Trophoblast cell (in vitro differentiated cells and primary cell): Measurements from ENCODE around the gene SENP5.
"Not testable (repeated sequence)": the region's sequence is repeated elsewhere in the genome, so short reads cannot be mapped to it uniquely, and the experiment has no call there.

ENCODE experiments used
- DNase-seq, 2 donors: peaks; one replicate each; pipeline ENCODE4 v3.0.0-alpha.2; 2016
- H2AFZ ChIP-seq: 2 replicates; pipeline ENCODE4 v1.6.1; 2013; ENCODE audit warnings: low read length, moderate library complexity, mild to moderate bottlenecking; ENCODE audit not compliant: insufficient read depth, poor library complexity
- H2AK5ac ChIP-seq: 2 replicates; pipeline ENCODE4 v1.6.1; 2013; ENCODE audit warnings: mild to moderate bottlenecking, low read length
- H2BK120ac ChIP-seq: 2 replicates; pipeline ENCODE4 v1.6.1; 2013; ENCODE audit warnings: low read length, mild to moderate bottlenecking, moderate library complexity; ENCODE audit not compliant: insufficient read depth, poor library complexity
- H2BK12ac ChIP-seq: 2 replicates; pipeline ENCODE4 v1.6.1; 2013; ENCODE audit warnings: mild to moderate bottlenecking, low read length, moderate library complexity
- H2BK5ac ChIP-seq: 2 replicates; pipeline ENCODE4 v1.6.1; 2013; ENCODE audit warnings: low read length, low read depth, moderate library complexity, mild to moderate bottlenecking; ENCODE audit not compliant: poor library complexity
- H3K14ac ChIP-seq: 2 replicates; pipeline ENCODE4 v1.6.1; 2013; ENCODE audit warnings: mild to moderate bottlenecking, low read length
- H3K18ac ChIP-seq: 2 replicates; pipeline ENCODE4 v1.6.1; 2013; ENCODE audit warnings: mild to moderate bottlenecking, low read length
- H3K23ac ChIP-seq: 2 replicates; pipeline ENCODE4 v1.6.1; 2013; ENCODE audit warnings: low read length
- H3K27ac ChIP-seq: 2 replicates; pipeline ENCODE4 v1.5.1; 2013; ENCODE audit warnings: low read depth, mild to moderate bottlenecking, inconsistent platforms, low read length, moderate library complexity
- H3K27me3 ChIP-seq: 2 replicates; pipeline ENCODE4 v1.6.1; 2013; ENCODE audit warnings: inconsistent platforms, mild to moderate bottlenecking, low read length, moderate library complexity; ENCODE audit not compliant: insufficient read depth
- H3K36me3 ChIP-seq, 2 experiments: 1 replicate in 1 of 2; 2 replicates in 1 of 2; pipeline ENCODE4 v1.6.1; 2013; ENCODE audit warnings: low read length in 2 of 2, mild to moderate bottlenecking in 2 of 2, moderate library complexity in 1 of 2; ENCODE audit not compliant: insufficient read depth in 2 of 2, control insufficient read depth in 1 of 2
- H3K4ac ChIP-seq: 2 replicates; pipeline ENCODE4 v1.6.1; 2013; ENCODE audit warnings: low read depth, mild to moderate bottlenecking, low read length, moderate library complexity
- H3K4me1 ChIP-seq, 2 experiments: 1 replicate in 1 of 2; 2 replicates in 1 of 2; pipeline ENCODE4 v1.6.1; 2013; ENCODE audit warnings: low read length in 2 of 2, mild to moderate bottlenecking in 2 of 2, moderate library complexity in 1 of 2; ENCODE audit not compliant: insufficient read depth in 2 of 2, control insufficient read depth in 1 of 2
- H3K4me2 ChIP-seq: 2 replicates; pipeline ENCODE4 v1.6.1; 2013; ENCODE audit warnings: inconsistent platforms, mild to moderate bottlenecking, low read length, moderate library complexity
- H3K4me3 ChIP-seq: 2 replicates; pipeline ENCODE4 v1.5.1; 2013; ENCODE audit warnings: mild to moderate bottlenecking, low read depth, low read length, inconsistent platforms
- H3K79me1 ChIP-seq: one replicate; pipeline ENCODE4 v1.6.1; 2013; ENCODE audit warnings: low read length
- H3K79me2 ChIP-seq: 2 replicates; pipeline ENCODE4 v1.6.1; 2013; ENCODE audit warnings: low read length, mild to moderate bottlenecking; ENCODE audit not compliant: control insufficient read depth, insufficient read depth, poor library complexity
- H3K9ac ChIP-seq: 2 replicates; pipeline ENCODE4 v1.6.1; 2013; ENCODE audit warnings: mild to moderate bottlenecking, low read length
- H3K9me3 ChIP-seq: 2 replicates; pipeline ENCODE4 v1.6.1; 2013; ENCODE audit warnings: low read depth, mild to moderate bottlenecking, control low read depth, inconsistent platforms, low read length; ENCODE audit not compliant: insufficient read depth
- H4K12ac ChIP-seq: 2 replicates; pipeline ENCODE4 v1.6.1; 2013; ENCODE audit warnings: low read depth, mild to moderate bottlenecking, low read length, moderate library complexity
- H4K8ac ChIP-seq: 2 replicates; pipeline ENCODE4 v1.6.1; 2013; ENCODE audit warnings: low read depth, mild to moderate bottlenecking, low read length, moderate library complexity
- H4K91ac ChIP-seq: one replicate; pipeline ENCODE4 v1.6.1; 2013; ENCODE audit warnings: low read depth, mild to moderate bottlenecking, low read length, moderate library complexity
- WGBS: extraction: QIAGEN DNeasy Blood & Tissue Kit; methylation state at CpG from one replicate; pipeline ENCODE4 v1.1.7; 2013; ENCODE audit warnings: missing lambda C conversion rate; ENCODE audit not compliant: insufficient read length, insufficient coverage; ENCODE audit errors: extremely low coverage; 5-methylcytosine and 5-hydroxymethylcytosine counted together

SENP5 gene

GRCh38 chr3:196942226-196942914 is 74.7 kb downstream of the SENP5 start, which contains the start of gene NCBP2:
TSS of gene NCBP2 (minus strand) at chr3:196942528. CDS start at chr3:196942503, 25 bp downstream.
- H3K79me2 ChIP-seq: peaks cover 16% of the 10 kb centered on the region
- WGBS: no CpG with 5 or more reads among the region's 77 CpGs
- H3K18ac ChIP-seq: peak within 1 kb of the TSS; percentile 81
- peaks cover 6 to 11% of the 10 kb centered on the region in 2 experiments for H3K4me1 ChIP-seq
- H2AFZ ChIP-seq: peak within 1 kb of the TSS; percentile 91
- peak within 1 kb of the TSS; percentile 86 for H4K12ac ChIP-seq
- H3K14ac ChIP-seq: peak within 1 kb of the TSS; percentile 87
- peak within 1 kb of the TSS; percentile 94 for H4K8ac ChIP-seq
- peak within 1 kb of the TSS; percentile 39 for H2AK5ac ChIP-seq
- peak; percentile 99 to 100 for DNase-seq
- peak within 1 kb of the TSS; percentile 65 for H2BK5ac ChIP-seq
- peak within 1 kb of the TSS; percentile 99 for H3K4me3 ChIP-seq
- no peak within 1 kb of the TSS for H2BK12ac ChIP-seq
- peak within 1 kb of the TSS; percentile 92 for H3K4me2 ChIP-seq
- peak within 1 kb of the TSS; percentile 93 for H3K9ac ChIP-seq
- no peaks in the 10 kb centered on the region for H3K27me3 ChIP-seq
- peak within 1 kb of the TSS; percentile 88 for H3K27ac ChIP-seq
- peak within 1 kb of the TSS; percentile 69 for H2BK120ac ChIP-seq
- H3K4ac ChIP-seq: peak within 1 kb of the TSS; percentile 90
- peaks cover 10% of the 10 kb centered on the region for H3K79me1 ChIP-seq
- peaks cover 6 to 13% of the 10 kb centered on the region in 2 experiments for H3K36me3 ChIP-seq
- peaks cover under 1% of the 10 kb centered on the region for H3K9me3 ChIP-seq
- peak within 1 kb of the TSS; percentile 92 for H4K91ac ChIP-seq
- H3K23ac ChIP-seq: no peak within 1 kb of the TSS

- Histone ChIP-seq H3K18ac (peak overlapping the region; percentile 81), H3K23ac (no peak overlapping the region), H2AFZ (peak overlapping the region; percentile 91), H4K8ac (peak overlapping the region; percentile 94), H3K14ac (peak overlapping the region; percentile 87), H2BK12ac (no peak overlapping the region), H3K4me2 (peak overlapping the region; percentile 92), H3K4ac (peak overlapping the region; percentile 90), H3K4me3 (peak overlapping the region; percentile 99), H3K79me1 (peaks cover 10% of the 10 kb centered on the region), H4K12ac (peak overlapping the region; percentile 86), H3K9me3 (no peaks in the 10 kb centered on the region), H3K27me3 (no peaks in the 10 kb centered on the region), H2BK120ac (no peak overlapping the region), H3K4me1 (peaks cover 6 to 11% of the 10 kb centered on the region in 2 experiments), H2BK5ac (peak overlapping the region; percentile 10), H3K9ac (peak overlapping the region; percentile 92), H3K27ac (peak overlapping the region; percentile 12), H3K79me2 (peaks cover 16% of the 10 kb centered on the region), H3K36me3 (peaks cover 5 to 8% of the 10 kb centered on the region in 2 experiments), H2AK5ac (peak overlapping the region; percentile 39), H4K91ac (peak overlapping the region; percentile 67)
- DNase-seq: no peak
- no CpG with 5 or more reads among the region's 25 CpGs for WGBS
These were observed 75.2 kb downstream of the SENP5 start for GRCh38 chr3:196942915-196943277.

DNA sequence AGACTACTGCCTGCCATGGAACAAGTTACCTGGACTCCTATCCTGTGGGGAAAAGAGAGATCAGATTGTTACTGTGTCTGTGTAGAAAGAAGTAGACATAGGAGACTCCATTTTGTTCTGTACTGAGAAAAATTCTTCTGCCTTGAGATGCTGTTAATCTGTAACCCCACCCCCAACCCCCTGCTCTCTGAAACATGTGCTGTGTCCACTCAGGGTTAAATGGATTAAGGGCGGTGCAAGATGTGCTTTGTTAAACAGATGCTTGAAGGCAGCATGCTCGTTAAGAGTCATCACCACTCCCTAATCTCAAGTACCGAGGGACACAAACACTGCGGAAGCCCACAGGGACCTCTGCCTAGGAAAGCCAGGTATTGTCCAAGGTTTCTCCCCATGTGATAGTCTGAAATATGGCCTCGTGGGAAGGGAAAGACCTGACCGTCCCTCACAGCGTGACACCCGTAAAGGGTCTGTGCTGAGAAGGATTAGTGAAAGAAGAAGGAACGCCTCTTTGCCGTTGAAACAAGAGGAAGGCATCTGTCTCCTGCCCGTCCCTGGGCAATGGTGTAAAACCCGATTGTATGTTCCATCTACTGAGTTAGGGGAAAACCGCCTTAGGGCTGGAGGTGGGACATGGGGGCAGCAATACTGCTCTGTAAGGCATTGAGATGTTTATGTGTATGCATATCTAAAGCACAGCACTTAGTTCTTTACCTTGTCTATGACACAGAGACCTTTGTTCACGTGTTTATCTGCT is 76.5 kb downstream of the SENP5 start:
- H4K8ac ChIP-seq, H2AFZ ChIP-seq, H3K9ac ChIP-seq, H3K36me3 ChIP-seq, H3K27ac ChIP-seq, H2AK5ac ChIP-seq, H3K27me3 ChIP-seq, H3K4me3 ChIP-seq, H3K14ac ChIP-seq, H4K91ac ChIP-seq, H2BK12ac ChIP-seq, H3K18ac ChIP-seq, H3K9me3 ChIP-seq, H2BK120ac ChIP-seq, H4K12ac ChIP-seq, DNase-seq, H2BK5ac ChIP-seq, H3K4me2 ChIP-seq, H3K23ac ChIP-seq, H3K79me1 ChIP-seq, H3K4ac ChIP-seq: not testable (repeated sequence)
- Histone ChIP-seq H3K79me2 (peaks cover 16% of the 10 kb centered on the region), H3K4me1 (peaks cover 6 to 11% of the 10 kb centered on the region in 2 experiments)
- WGBS: no CpG with 5 or more reads among the region's 14 CpGs

DNA sequence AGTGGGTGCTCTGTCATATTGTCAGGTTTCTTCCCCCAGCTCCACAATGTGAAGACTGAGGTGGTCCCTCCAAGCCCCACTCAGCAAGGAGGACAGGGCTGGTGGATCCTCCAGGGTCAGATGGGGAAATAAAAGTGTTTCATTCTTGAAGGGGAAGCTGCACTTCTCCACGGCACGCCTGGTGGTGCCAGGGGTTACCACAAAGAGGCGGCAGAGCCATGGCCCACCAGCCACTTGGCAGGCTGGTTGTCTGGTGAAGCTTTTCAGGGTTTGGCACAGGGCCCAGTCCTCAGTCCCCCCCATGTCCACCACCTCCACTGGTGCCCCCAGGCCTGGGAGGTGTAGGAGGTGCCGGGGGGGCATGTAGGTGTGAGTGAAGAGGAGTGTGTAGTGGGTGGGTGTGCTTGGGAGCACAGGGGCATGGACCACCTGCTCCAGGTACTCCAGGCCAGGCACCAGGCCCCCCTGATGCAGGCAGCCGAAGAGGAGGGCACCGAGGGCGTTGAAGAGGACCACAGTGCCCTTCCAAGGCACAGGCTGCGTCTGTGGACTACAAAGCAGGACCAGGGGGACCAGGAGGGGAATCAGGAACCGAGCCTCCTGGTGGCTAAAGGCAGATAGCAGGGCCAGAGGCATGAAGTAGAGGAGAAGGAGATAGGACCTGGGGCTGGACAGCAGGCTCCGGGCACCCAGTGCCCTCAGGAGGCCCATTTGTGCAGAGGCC is 79.6 kb downstream of the SENP5 start:
- no peak overlapping the region for H3K4me3 ChIP-seq
- H3K4me1 ChIP-seq: peaks cover 4 to 8% of the 10 kb centered on the region in 2 experiments
- H3K18ac ChIP-seq: no peak overlapping the region
- H3K23ac ChIP-seq: no peak overlapping the region
- DNase-seq: no peak
- no peak overlapping the region for H4K91ac ChIP-seq
- no peak overlapping the region for H4K12ac ChIP-seq
- H3K79me2 ChIP-seq: peaks cover 7% of the 10 kb centered on the region
- H2AK5ac ChIP-seq: no peak overlapping the region
- no peak overlapping the region for H3K9ac ChIP-seq
- H3K4me2 ChIP-seq: no peak overlapping the region
- no CpG with 5 or more reads among the region's 10 CpGs for WGBS
- H2AFZ ChIP-seq: no peak overlapping the region
- no peak overlapping the region for H2BK5ac ChIP-seq
- no peak overlapping the region for H4K8ac ChIP-seq
- H3K9me3 ChIP-seq: peaks cover 1% of the 10 kb centered on the region
- H3K14ac ChIP-seq: no peak overlapping the region
- H3K27ac ChIP-seq: no peak overlapping the region
- no peaks in the 10 kb centered on the region for H3K36me3 ChIP-seq
- H2BK120ac ChIP-seq: no peak overlapping the region
- H3K27me3 ChIP-seq: no peaks in the 10 kb centered on the region
- H2BK12ac ChIP-seq: no peak overlapping the region
- H3K4ac ChIP-seq: no peak overlapping the region
- H3K79me1 ChIP-seq: peaks cover 4% of the 10 kb centered on the region
